Measurements from ENCODE around the gene GUCY1A1.

GRCh38 chr4:155713911-155714310, 47.3 kb downstream of the GUCY1A1 start:
- TF ChIP-seq CTCF (IDR thresholded peaks at IDR 0.05) (no peak), POLR2A (IDR thresholded peaks at IDR 0.05) (no peak)
